ENCODE data around the gene TRIM65. TPM values are rescaled to one million over a fixed set of nuclear protein-coding genes. Genes with fewer than 3 reads are reported as not detected.

TRIM65 gene
- total and polyA plus RNA-seq, 2 of the 13 experiments (the other 11 are each of a cell fraction or from before 2014, with no cell fraction given) = 10.3 to 22.4 TPM

- no peak; the same call in 1 of the 2 replicates for TF ChIP-seq RNF219 (CRISPR knock-in tag; IDR thresholded peaks at IDR 0.05)
- TF ChIP-seq ZBTB42 (CRISPR knock-in tag; IDR thresholded peaks at IDR 0.05) = 0 out of 2 replicates have a peak, but pooled peaks have one; percentile 41
- peak; percentile 89 for TF ChIP-seq ZNF446 (CRISPR knock-in tag; IDR thresholded peaks at IDR 0.05)
- no peak; the same call in 1 of the 2 replicates for TF ChIP-seq YEATS4 (CRISPR knock-in tag; IDR thresholded peaks at IDR 0.05; ENCODE audit: borderline replicate concordance)
- no peak for TF ChIP-seq ATRX (CRISPR knock-in tag; IDR thresholded peaks at IDR 0.05; ENCODE audit: borderline replicate concordance)
- no peak; the same call in none of the 2 replicates for TF ChIP-seq TMF1 (CRISPR knock-in tag; IDR thresholded peaks at IDR 0.05; ENCODE audit: low read depth)
- no peak for TF ChIP-seq NCOA5 (CRISPR knock-in tag; IDR thresholded peaks at IDR 0.05)
- TF ChIP-seq HINFP (CRISPR knock-in tag; IDR thresholded peaks at IDR 0.05; ENCODE audit: low read depth) = peak; percentile 84
- 0 out of 2 replicates have a peak, but pooled peaks have one; percentile 60 for TF ChIP-seq ZNF746 (CRISPR knock-in tag; IDR thresholded peaks at IDR 0.05)
- TF ChIP-seq MTA1 (CRISPR knock-in tag; IDR thresholded peaks at IDR 0.05; ENCODE audit: borderline replicate concordance) = peak; percentile 96
- TF ChIP-seq ZNF788 (CRISPR knock-in tag; IDR thresholded peaks at IDR 0.05; ENCODE audit: borderline replicate concordance) = peak; percentile 66; the same call in 1 of the 2 replicates
- no peak for TF ChIP-seq ZNF12 (CRISPR knock-in tag; IDR thresholded peaks at IDR 0.05)
- peak; percentile 85 for TF ChIP-seq RBFOX2 (IDR thresholded peaks at IDR 0.05; ENCODE audit: low read depth, low read length)
- peak; percentile 46 for TF ChIP-seq IKZF4 (CRISPR knock-in tag; IDR thresholded peaks at IDR 0.05; ENCODE audit: borderline replicate concordance, low read depth, not compliant biosample characterization)
- TF ChIP-seq PHF8 (CRISPR knock-in tag; IDR thresholded peaks at IDR 0.05) = peak; percentile 88
- TF ChIP-seq KDM6A (CRISPR knock-in tag; IDR thresholded peaks at IDR 0.05; ENCODE audit: low read depth) = 0 out of 2 replicates have a peak, but pooled peaks have one; percentile 26
- peak; percentile 16 for TF ChIP-seq SKI (IDR thresholded peaks at IDR 0.05; ENCODE audit: partially characterized antibody)
- no peak; the same call in 1 of the 2 replicates for TF ChIP-seq WIZ (CRISPR knock-in tag; IDR thresholded peaks at IDR 0.05)
- TF ChIP-seq ZC3H4 (CRISPR knock-in tag; IDR thresholded peaks at IDR 0.05; ENCODE audit: borderline replicate concordance) = peak; percentile 73; the same call in 1 of the 2 replicates
- TF ChIP-seq SSRP1 (CRISPR knock-in tag; IDR thresholded peaks at IDR 0.05) = no peak; the same call in 1 of the 2 replicates
- TF ChIP-seq TP53 (CRISPR knock-in tag; conservative IDR thresholded peaks at IDR 0.05) = 0 out of 2 replicates have a peak, but pooled peaks have one; percentile 22
- peak; percentile 71 for TF ChIP-seq POLR2G (IDR thresholded peaks at IDR 0.05; ENCODE audit: low read depth, low read length)
- no peak for TF ChIP-seq ZNF234 (CRISPR knock-in tag; conservative IDR thresholded peaks at IDR 0.05)
- TF ChIP-seq ZNF512 (CRISPR knock-in tag; IDR thresholded peaks at IDR 0.05) = no peak
- peak; percentile 20; the same call in 1 of the 2 replicates for TF ChIP-seq MXD4 (CRISPR knock-in tag; IDR thresholded peaks at IDR 0.05)
Measured at GRCh38 chr17:75878174-75878998, 18.4 kb downstream of the TRIM65 start, which contains the start of gene TRIM47 (continued).

All from HepG2 (cell line).